ENCODE data around the gene LRRC8D. TPM values are rescaled to one million over a fixed set of nuclear protein-coding genes. Genes with fewer than 3 reads are reported as not detected.

Gene LRRC8D
- total RNA-seq, 3 donors from 2014 or later (not counting 1 experiment from before 2014, with no cell fraction given) = 16.2 to 26.2 (median 17.1) TPM

DNA sequence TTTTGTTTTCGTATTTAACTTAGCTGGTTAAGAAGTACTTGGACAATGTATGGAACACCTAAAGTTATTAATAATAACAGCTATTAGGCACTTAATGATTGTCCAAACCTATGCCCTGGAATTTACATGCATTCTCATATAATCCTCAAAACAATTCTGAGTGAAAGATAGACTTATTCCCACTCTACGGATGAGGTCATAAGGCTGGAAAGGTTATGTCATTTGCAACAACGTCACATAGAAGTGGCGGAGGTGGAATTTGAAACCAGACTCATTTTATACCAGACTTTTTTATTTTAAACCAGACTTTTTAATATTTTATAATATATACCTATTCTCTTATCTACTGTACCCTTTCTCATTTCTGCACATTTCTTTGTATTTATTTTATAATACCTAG is 8.4 kb downstream of the LRRC8D start:
- intact Hi-C loops (cut with micrococcal nuclease) = no loop called here
- H3K27ac ChIP-seq (ENCODE audit: low read length) = no peak overlapping the region

DNA sequence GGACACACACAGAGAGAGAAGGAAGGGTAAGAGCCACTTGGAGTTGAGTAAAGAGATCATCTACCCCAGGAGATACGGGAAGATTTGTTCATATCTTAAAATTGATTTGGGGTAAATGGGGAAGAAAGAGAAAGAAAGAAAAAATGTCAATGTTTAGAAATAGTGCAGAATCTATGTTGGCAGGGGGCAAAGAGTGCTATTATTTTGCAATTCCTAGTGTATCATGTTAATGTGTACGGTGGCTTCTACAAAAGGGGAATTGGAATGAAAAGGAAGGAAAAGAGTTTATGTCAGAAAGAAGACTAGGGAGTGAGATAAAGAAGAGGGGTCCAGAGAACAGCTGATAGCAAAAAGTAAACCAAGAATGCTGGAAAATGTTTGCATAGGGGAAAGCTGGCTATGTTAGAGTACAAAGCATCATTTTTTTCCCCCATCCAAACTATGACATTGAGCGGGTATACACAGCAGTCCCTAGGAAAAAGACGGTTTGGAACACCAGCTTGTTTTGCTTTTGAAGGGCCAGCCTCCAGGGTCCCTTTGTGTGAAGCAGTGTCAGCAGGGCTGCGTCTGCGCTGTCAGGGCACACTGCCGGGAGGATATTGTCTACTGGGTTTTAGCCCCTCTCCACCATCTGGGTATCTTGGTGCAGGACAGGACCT is 10.8 kb downstream of the LRRC8D start:
- Histone ChIP-seq H3K4me3 (ENCODE audit: low read length) (no peak overlapping the region), H3K27me3 (ENCODE audit: control insufficient read depth, insufficient read depth, low read length) (no peaks in the 10 kb centered on the region), H3K9me3 (ENCODE audit: control insufficient read depth, insufficient read depth, low read length) (no peaks in the 10 kb centered on the region), H3K27ac (ENCODE audit: low read length) (no peak overlapping the region), H3K4me1 (ENCODE audit: control insufficient read depth, insufficient read depth, low read length) (no peaks in the 10 kb centered on the region), H3K36me3 (ENCODE audit: control insufficient read depth, insufficient read depth, low read length) (no peaks in the 10 kb centered on the region)
- intact Hi-C loops (cut with micrococcal nuclease) = no loop called here
- Mint-ChIP-seq H3K4me1 (peaks cover 2 to 3% of the 10 kb centered on the region in 2 donors), H3K27me3 (ENCODE audit: low read depth in 2 of 2) (no peaks in the 10 kb centered on the region), H3K9me3 (no peaks in the 10 kb centered on the region), H3K4me3 (no peak overlapping the region), H3K36me3 (no peaks in the 10 kb centered on the region), H3K27ac (no peak overlapping the region)
- DNase-seq (no peak), ATAC-seq (no peak)
- TF ChIP-seq, protein P1, sequence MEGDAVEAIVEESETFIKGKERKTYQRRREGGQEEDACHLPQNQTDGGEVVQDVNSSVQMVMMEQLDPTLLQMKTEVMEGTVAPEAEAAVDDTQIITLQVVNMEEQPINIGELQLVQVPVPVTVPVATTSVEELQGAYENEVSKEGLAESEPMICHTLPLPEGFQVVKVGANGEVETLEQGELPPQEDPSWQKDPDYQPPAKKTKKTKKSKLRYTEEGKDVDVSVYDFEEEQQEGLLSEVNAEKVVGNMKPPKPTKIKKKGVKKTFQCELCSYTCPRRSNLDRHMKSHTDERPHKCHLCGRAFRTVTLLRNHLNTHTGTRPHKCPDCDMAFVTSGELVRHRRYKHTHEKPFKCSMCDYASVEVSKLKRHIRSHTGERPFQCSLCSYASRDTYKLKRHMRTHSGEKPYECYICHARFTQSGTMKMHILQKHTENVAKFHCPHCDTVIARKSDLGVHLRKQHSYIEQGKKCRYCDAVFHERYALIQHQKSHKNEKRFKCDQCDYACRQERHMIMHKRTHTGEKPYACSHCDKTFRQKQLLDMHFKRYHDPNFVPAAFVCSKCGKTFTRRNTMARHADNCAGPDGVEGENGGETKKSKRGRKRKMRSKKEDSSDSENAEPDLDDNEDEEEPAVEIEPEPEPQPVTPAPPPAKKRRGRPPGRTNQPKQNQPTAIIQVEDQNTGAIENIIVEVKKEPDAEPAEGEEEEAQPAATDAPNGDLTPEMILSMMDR (IDR thresholded peaks at IDR 0.05) = no peak
- WGBS (ENCODE audit: insufficient coverage) = 89% methylated on average over 6 of the region's 7 CpGs

More for the DNA sequence above, 8.4 kb downstream of the LRRC8D start:
- Mint-ChIP-seq H3K4me3 (no peak overlapping the region), H3K36me3 (no peaks in the 10 kb centered on the region), H3K27me3 (ENCODE audit: low read depth in 2 of 2) (no peaks in the 10 kb centered on the region), H3K9me3 (no peaks in the 10 kb centered on the region), H3K4me1 (peaks cover 0 to 6% of the 10 kb centered on the region in 2 donors), H3K27ac (no peak overlapping the region)
- H3K36me3 ChIP-seq (ENCODE audit: control insufficient read depth, insufficient read depth, low read length) = no peaks in the 10 kb centered on the region
- no peak for ATAC-seq
- H3K4me1 ChIP-seq (ENCODE audit: control insufficient read depth, insufficient read depth, low read length) = no peaks in the 10 kb centered on the region
- WGBS (ENCODE audit: insufficient coverage) = no CpG with 5 or more reads among the region's 4 CpGs
- no peaks in the 10 kb centered on the region for H3K9me3 ChIP-seq (ENCODE audit: control insufficient read depth, insufficient read depth, low read length)
- TF ChIP-seq, protein P1 (IDR thresholded peaks at IDR 0.05) = no peak
- no peak overlapping the region for H3K4me3 ChIP-seq (ENCODE audit: low read length)
- no peaks in the 10 kb centered on the region for H3K27me3 ChIP-seq (ENCODE audit: control insufficient read depth, insufficient read depth, low read length)
- no peak for DNase-seq

DNA sequence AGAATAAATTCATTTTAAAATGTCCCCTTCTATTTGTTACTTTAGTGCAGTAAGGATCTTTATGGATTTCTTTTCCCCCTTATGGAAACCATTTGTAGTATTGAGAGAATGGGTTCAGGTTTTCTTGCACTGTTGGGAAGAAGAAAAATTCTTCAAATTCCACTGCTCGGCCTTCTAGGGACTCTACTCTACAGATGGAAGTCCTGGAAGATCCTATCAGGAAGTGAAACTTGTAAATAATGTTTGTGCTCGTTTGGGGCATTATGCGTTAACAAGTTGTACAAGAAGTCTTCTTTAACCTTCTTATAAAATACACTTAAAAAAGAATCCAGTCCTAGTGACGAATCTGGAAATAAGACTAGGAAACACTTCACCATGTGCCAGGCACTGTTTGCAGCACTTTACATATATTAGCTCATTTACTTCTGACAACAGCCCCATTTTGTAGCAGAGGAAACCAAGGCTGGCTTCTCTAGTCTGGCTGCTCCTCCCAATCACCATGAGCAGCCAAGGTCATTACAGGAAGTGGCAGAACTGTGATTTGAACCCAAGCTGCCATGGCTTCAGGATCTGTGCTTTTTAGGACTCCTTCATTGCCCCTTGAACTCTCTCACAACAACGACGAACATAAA is 11.8 kb downstream of the LRRC8D start:
- no peaks in the 10 kb centered on the region for H3K36me3 ChIP-seq (ENCODE audit: control insufficient read depth, insufficient read depth, low read length)
- H3K9me3 ChIP-seq (ENCODE audit: control insufficient read depth, insufficient read depth, low read length) = no peaks in the 10 kb centered on the region
- H3K27me3 ChIP-seq (ENCODE audit: control insufficient read depth, insufficient read depth, low read length) = no peaks in the 10 kb centered on the region
- DNase-seq = no peak
- ATAC-seq = no peak
- Mint-ChIP-seq H3K36me3 (no peaks in the 10 kb centered on the region), H3K9me3 (no peaks in the 10 kb centered on the region), H3K4me3 (no peak overlapping the region), H3K4me1 (peaks cover 6 to 7% of the 10 kb centered on the region in 2 donors), H3K27ac (no peak overlapping the region), H3K27me3 (ENCODE audit: low read depth in 2 of 2) (no peaks in the 10 kb centered on the region)
- intact Hi-C loops (cut with micrococcal nuclease) = no loop called here
- TF ChIP-seq, protein P1 (IDR thresholded peaks at IDR 0.05) = no peak
- no peak overlapping the region for H3K4me3 ChIP-seq (ENCODE audit: low read length)
- H3K4me1 ChIP-seq (ENCODE audit: control insufficient read depth, insufficient read depth, low read length) = no peaks in the 10 kb centered on the region
- H3K27ac ChIP-seq (ENCODE audit: low read length) = no peak overlapping the region
- WGBS (ENCODE audit: insufficient coverage) = 88% methylated on average over 6 of the region's 6 CpGs

Measured in natural killer cell (primary cell).